ENCODE data around the gene EIF4G3. TPM values are rescaled to one million over a fixed set of nuclear protein-coding genes. Genes with fewer than 3 reads are reported as not detected.

EIF4G3 gene
- total and polyA plus RNA-seq, 2 donors: 25.6 to 65.7 TPM

- peak within 1 kb of the TSS; percentile 99 for H3K27ac ChIP-seq (ENCODE audit: low read depth)
- H3K4me1 ChIP-seq (ENCODE audit: insufficient read depth): no peaks in the 10 kb centered on the region
- WGBS: under 1% methylated on average over 99 of the region's 99 CpGs
- H3K4me3 ChIP-seq (ENCODE audit: low read depth, low read length): peak within 1 kb of the TSS; percentile 76
- peak; percentile 51 for DNase-seq (ENCODE audit: extremely low spot score)
- H3K36me3 ChIP-seq (ENCODE audit: insufficient read depth): no peaks in the 10 kb centered on the region
Observed at GRCh38 chr1:20787029-20787839, 389.5 kb downstream of the EIF4G3 start, which contains the start of gene HP1BP3. Gene HP1BP3, minus strand, starts transcription at chr1:20787307. Its CDS starts 6,867 bp downstream, at chr1:20780440.

GRCh38 chr1:20786253-20787028 is 390.3 kb downstream of the EIF4G3 start:
- no peaks in the 10 kb centered on the region for H3K36me3 ChIP-seq (ENCODE audit: insufficient read depth)
- peak; percentile 84 for DNase-seq (ENCODE audit: extremely low spot score)
- peak overlapping the region; percentile 99 for H3K27ac ChIP-seq (ENCODE audit: low read depth)
- WGBS: under 1% methylated on average over 97 of the region's 102 CpGs
- no peaks in the 10 kb centered on the region for H3K4me1 ChIP-seq (ENCODE audit: insufficient read depth)
- H3K4me3 ChIP-seq (ENCODE audit: low read depth, low read length): peak overlapping the region; percentile 76

- no peaks in the 10 kb centered on the region for H3K4me1 ChIP-seq (ENCODE audit: insufficient read depth)
- DNase-seq (ENCODE audit: extremely low spot score): no peak
- H3K27ac ChIP-seq (ENCODE audit: low read depth): no peak overlapping the region
- WGBS: under 1% methylated on average over 16 of the region's 16 CpGs
- H3K4me3 ChIP-seq (ENCODE audit: low read depth, low read length): peak overlapping the region; percentile 76
- H3K36me3 ChIP-seq (ENCODE audit: insufficient read depth): no peaks in the 10 kb centered on the region
Observed at GRCh38 chr1:20785907-20786252, 390.8 kb downstream of the EIF4G3 start.

GRCh38 chr1:20775700-20776099 is 401.0 kb downstream of the EIF4G3 start:
- DNase-seq (ENCODE audit: extremely low spot score): no peak
- H3K4me3 ChIP-seq (ENCODE audit: low read depth, low read length): no peak overlapping the region
- H3K36me3 ChIP-seq (ENCODE audit: insufficient read depth): no peaks in the 10 kb centered on the region
- WGBS: 89% methylated on average over 4 of the region's 4 CpGs
- H3K27ac ChIP-seq (ENCODE audit: low read depth): no peak overlapping the region
- H3K4me1 ChIP-seq (ENCODE audit: insufficient read depth): no peaks in the 10 kb centered on the region

DNA sequence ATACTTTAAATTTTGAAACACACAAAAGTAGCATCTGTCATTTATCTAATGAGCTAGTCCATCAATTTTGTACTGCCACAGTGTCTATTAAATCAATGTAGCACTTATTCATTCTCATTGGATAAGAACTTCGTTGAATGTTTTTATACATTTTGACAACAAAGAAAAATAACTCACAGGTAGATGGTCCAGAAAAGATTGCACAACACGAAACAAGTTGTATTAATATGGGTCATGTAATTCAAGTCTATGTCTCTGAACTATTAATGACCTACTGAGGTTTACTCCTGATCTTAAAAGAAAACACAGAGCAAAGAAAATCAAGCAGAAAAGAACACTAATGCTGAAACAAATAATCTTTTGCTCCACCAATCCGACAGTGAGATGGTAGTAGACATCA is 404.9 kb downstream of the EIF4G3 start:
- no peak for DNase-seq (ENCODE audit: extremely low spot score)
- 93% methylated on average over 3 of the region's 3 CpGs for WGBS
- Histone ChIP-seq H3K4me3 (ENCODE audit: low read depth, low read length) (no peak overlapping the region), H3K4me1 (ENCODE audit: insufficient read depth) (no peaks in the 10 kb centered on the region), H3K36me3 (ENCODE audit: insufficient read depth) (peaks cover 4% of the 10 kb centered on the region), H3K27ac (ENCODE audit: low read depth) (no peak overlapping the region)

- no peaks in the 10 kb centered on the region for H3K4me1 ChIP-seq (ENCODE audit: insufficient read depth)
- WGBS: 91% methylated on average over 6 of the region's 6 CpGs
- no peak overlapping the region for H3K27ac ChIP-seq (ENCODE audit: low read depth)
- no peak for DNase-seq (ENCODE audit: extremely low spot score)
- no peak overlapping the region for H3K4me3 ChIP-seq (ENCODE audit: low read depth, low read length)
- peaks cover 7% of the 10 kb centered on the region for H3K36me3 ChIP-seq (ENCODE audit: insufficient read depth)
Observed at GRCh38 chr1:20770314-20771087, 406.2 kb downstream of the EIF4G3 start.

DNA sequence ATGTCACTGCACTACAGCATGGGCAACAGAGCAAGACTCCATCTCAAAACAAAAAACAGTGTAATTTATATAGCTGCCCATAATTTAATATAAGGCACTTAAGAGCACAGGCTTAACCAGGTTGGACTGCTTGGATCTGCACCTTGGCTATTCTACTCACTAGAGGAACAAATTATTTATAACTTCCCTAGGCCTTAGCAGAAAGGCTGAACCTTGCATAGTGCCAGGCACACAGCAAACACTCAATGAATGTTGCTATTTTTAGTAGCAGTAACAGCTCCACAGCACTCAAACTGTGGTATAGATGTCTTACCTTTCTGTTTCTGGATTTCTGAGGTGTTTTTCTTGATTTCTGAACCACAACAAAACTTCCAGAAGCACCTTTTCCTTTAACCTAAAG is 409.4 kb downstream of the EIF4G3 start:
- Histone ChIP-seq H3K27ac (ENCODE audit: low read depth) (no peak overlapping the region), H3K4me3 (ENCODE audit: low read depth, low read length) (no peak overlapping the region), H3K36me3 (ENCODE audit: insufficient read depth) (peaks cover 10% of the 10 kb centered on the region), H3K4me1 (ENCODE audit: insufficient read depth) (no peaks in the 10 kb centered on the region)
- DNase-seq (ENCODE audit: extremely low spot score): no peak

GRCh38 chr1:20763417-20763816 is 413.3 kb downstream of the EIF4G3 start:
- Histone ChIP-seq H3K4me3 (ENCODE audit: low read depth, low read length) (no peak overlapping the region), H3K36me3 (ENCODE audit: insufficient read depth) (peaks cover 10% of the 10 kb centered on the region), H3K27ac (ENCODE audit: low read depth) (no peak overlapping the region), H3K4me1 (ENCODE audit: insufficient read depth) (no peaks in the 10 kb centered on the region)
- DNase-seq (ENCODE audit: extremely low spot score): no peak
- whole genome bisulfite sequencing: 94% methylated on average over 3 of the region's 3 CpGs

DNA sequence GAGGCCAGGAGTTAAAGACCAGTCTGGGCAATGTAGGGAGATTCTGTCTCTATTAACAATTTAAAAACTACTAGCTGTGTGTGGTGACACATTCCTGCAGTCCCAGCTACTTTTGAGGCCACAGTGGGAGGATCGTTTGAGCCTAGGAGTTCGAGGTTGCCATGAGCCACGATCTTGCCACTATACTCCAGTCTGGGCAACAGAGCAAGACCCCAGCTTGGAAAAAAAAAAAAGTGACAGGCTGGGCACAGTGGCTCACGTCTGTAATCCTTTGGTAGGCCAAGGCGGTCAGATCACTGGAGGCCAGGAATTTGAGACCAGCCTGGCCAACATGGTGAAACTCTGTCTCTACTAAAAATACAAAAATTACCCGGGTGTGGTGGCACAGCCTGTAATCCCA is 416.4 kb downstream of the EIF4G3 start:
- peaks cover 3% of the 10 kb centered on the region for H3K36me3 ChIP-seq (ENCODE audit: insufficient read depth)
- no peak overlapping the region for H3K4me3 ChIP-seq (ENCODE audit: low read depth, low read length)
- WGBS: 85% methylated on average over 6 of the region's 6 CpGs
- DNase-seq (ENCODE audit: extremely low spot score): no peak
- no peaks in the 10 kb centered on the region for H3K4me1 ChIP-seq (ENCODE audit: insufficient read depth)
- H3K27ac ChIP-seq (ENCODE audit: low read depth): no peak overlapping the region

Small RNAs within 50 kb of the gene (small RNA-seq; reads per million reads assigned to genes)
- not detected for gene AL627311.1
- 0.15 reads per million for gene MIR1256
- gene RNU7-200P: not detected

Other genes with a start within 250 kb of the EIF4G3 start
- 32.5 TPM for gene ECE1, start 113.6 kb upstream of the EIF4G3 start, total RNA-seq
- gene ECE1, start 113.6 kb upstream of the EIF4G3 start, polyA plus RNA-seq: 121 TPM

Measured in urinary bladder (tissue), 4 donors.